H9 (cell line): ENCODE data around the gene GALNT2. TPM values are rescaled to one million over a fixed set of nuclear protein-coding genes. Genes with fewer than 3 reads are reported as not detected.

Experiments used
- DNase-seq: peaks from one replicate; pipeline ENCODE4 v3.0.0-alpha.2; 2017
- H2AFZ ChIP-seq: one replicate; pipeline ENCODE4 v1.6.1; 2013; ENCODE audit warnings: mild to moderate bottlenecking, low read length, control low read depth, moderate library complexity
- H2AK5ac ChIP-seq: 2 replicates; pipeline ENCODE4 v1.6.1; 2013; ENCODE audit warnings: low read length, control low read depth, mixed read lengths; ENCODE audit not compliant: insufficient read length
- H2BK120ac ChIP-seq: one replicate; pipeline ENCODE4 v1.6.1; 2013; ENCODE audit warnings: low read depth, mild to moderate bottlenecking, low read length, control low read depth, inconsistent platforms; ENCODE audit not compliant: poor library complexity, severe bottlenecking
- H2BK12ac ChIP-seq: 2 replicates; pipeline ENCODE4 v1.6.1; 2013; ENCODE audit warnings: low read length, control low read depth, mixed read lengths, low read depth; ENCODE audit not compliant: insufficient read length
- H2BK15ac ChIP-seq: 2 replicates; pipeline ENCODE4 v1.6.1; 2013; ENCODE audit warnings: low read depth, low read length, control low read depth
- H2BK20ac ChIP-seq: one replicate; pipeline ENCODE4 v1.6.1; 2013; ENCODE audit warnings: low read depth, mild to moderate bottlenecking, low read length, control low read depth, inconsistent platforms; ENCODE audit not compliant: poor library complexity, severe bottlenecking
- H2BK5ac ChIP-seq: 2 replicates; pipeline ENCODE4 v1.6.1; 2013; ENCODE audit warnings: low read length, control low read depth, mixed read lengths; ENCODE audit not compliant: insufficient read length
- H3K14ac ChIP-seq: 2 replicates; pipeline ENCODE4 v1.6.1; 2013; ENCODE audit warnings: low read length, control low read depth; ENCODE audit not compliant: insufficient read depth
- H3K18ac ChIP-seq: 2 replicates; pipeline ENCODE4 v1.6.1; 2013; ENCODE audit warnings: low read depth, mild to moderate bottlenecking, mixed read lengths, low read length, control low read depth; ENCODE audit not compliant: insufficient read length
- H3K23ac ChIP-seq: 2 replicates; pipeline ENCODE4 v1.6.1; 2013; ENCODE audit warnings: low read length, control low read depth, mixed read lengths, low read depth; ENCODE audit not compliant: insufficient read length
- H3K23me2 ChIP-seq: 2 replicates; pipeline ENCODE4 v1.6.1; 2013; ENCODE audit warnings: low read depth, mild to moderate bottlenecking, mixed read lengths, low read length, control low read depth; ENCODE audit not compliant: insufficient read length, poor library complexity, severe bottlenecking
- H3K27ac ChIP-seq: 2 replicates; pipeline ENCODE4 v1.5.1; 2013; ENCODE audit warnings: low read length, control low read depth, mixed read lengths, low read depth; ENCODE audit not compliant: insufficient read length
- H3K27me3 ChIP-seq: 2 replicates; pipeline ENCODE4 v1.6.1; 2013; ENCODE audit warnings: low read length, control low read depth, inconsistent platforms; ENCODE audit not compliant: insufficient read depth
- H3K4ac ChIP-seq: 2 replicates; pipeline ENCODE4 v1.6.1; 2013; ENCODE audit warnings: low read depth, mild to moderate bottlenecking, control low read depth, inconsistent platforms, low read length, moderate library complexity
- H3K4me1 ChIP-seq: 2 replicates; pipeline ENCODE4 v1.6.1; 2013; ENCODE audit warnings: low read length, control low read depth, inconsistent platforms; ENCODE audit not compliant: insufficient read depth
- H3K4me2 ChIP-seq: 2 replicates; pipeline ENCODE4 v1.6.1; 2013; ENCODE audit warnings: low read length, control low read depth, mixed read lengths; ENCODE audit not compliant: insufficient read length, insufficient read depth
- H3K56ac ChIP-seq: 2 replicates; pipeline ENCODE4 v1.6.1; 2013; ENCODE audit warnings: low read depth, mild to moderate bottlenecking, mixed read lengths, low read length, control low read depth; ENCODE audit not compliant: insufficient read length
- H3K79me1 ChIP-seq: 2 replicates; pipeline ENCODE4 v1.6.1; 2013; ENCODE audit warnings: low read depth, mild to moderate bottlenecking, moderate library complexity, low read length, control low read depth, inconsistent platforms; ENCODE audit not compliant: insufficient read depth, poor library complexity, severe bottlenecking
- H3K79me2 ChIP-seq: 2 replicates; pipeline ENCODE4 v1.6.1; 2013; ENCODE audit warnings: low read length, control low read depth, inconsistent platforms; ENCODE audit not compliant: insufficient read depth
- H3K9ac ChIP-seq: 2 replicates; pipeline ENCODE4 v1.6.1; 2013; ENCODE audit warnings: low read length, control low read depth, mixed read lengths; ENCODE audit not compliant: insufficient read length; ENCODE audit errors: extremely low read depth
- H3K9me3 ChIP-seq: one replicate; pipeline ENCODE4 v1.6.1; 2013; ENCODE audit warnings: low read depth, low read length, inconsistent platforms; ENCODE audit not compliant: control insufficient read depth
- H3T11ph ChIP-seq: one replicate; pipeline ENCODE4 v1.6.1; 2013; ENCODE audit warnings: mild to moderate bottlenecking, low read length, control low read depth, inconsistent platforms
- H4K20me1 ChIP-seq: one replicate; pipeline ENCODE4 v1.6.1; 2013; ENCODE audit not compliant: control insufficient read depth, insufficient read length, insufficient read depth
- H4K5ac ChIP-seq: 2 replicates; pipeline ENCODE4 v1.6.1; 2013; ENCODE audit warnings: low read depth, mild to moderate bottlenecking, mixed read lengths, low read length, control low read depth; ENCODE audit not compliant: insufficient read length
- H4K8ac ChIP-seq: replicated peaks from 2 replicates; pipeline ENCODE4 v1.6.1; 2013; ENCODE audit warnings: low read length, control low read depth, mixed read lengths, low read depth; ENCODE audit not compliant: insufficient read length
- H4K91ac ChIP-seq: 2 replicates; pipeline ENCODE4 v1.6.1; 2013; ENCODE audit warnings: low read depth, mild to moderate bottlenecking, moderate library complexity, mixed read lengths, low read length, control low read depth; ENCODE audit not compliant: insufficient read length
- H3K27ac Mint-ChIP-seq, 3 experiments: 2 replicates in 2 of 3; 3 replicates in 1 of 3; pipeline ENCODE4 v1.8.0; 2020 to 2021; ENCODE audit warnings: mixed read lengths in 3 of 3, mild to moderate bottlenecking in 1 of 3, moderate library complexity in 1 of 3
- H3K27me3 Mint-ChIP-seq: 2 replicates; pipeline ENCODE4 v1.8.0; 2021; ENCODE audit warnings: low read depth, mild to moderate bottlenecking, moderate library complexity, mixed read lengths
- H3K36me3 Mint-ChIP-seq, 3 experiments: 2 replicates in 2 of 3; 3 replicates in 1 of 3; pipeline ENCODE4 v1.8.0; 2020 to 2021; ENCODE audit warnings: low read depth in 3 of 3, mixed read lengths in 3 of 3; ENCODE audit not compliant: insufficient read depth in 1 of 3
- H3K4me1 Mint-ChIP-seq, 2 experiments: 2 replicates each; pipeline ENCODE4 v1.8.0; 2020; ENCODE audit warnings: mixed read lengths in 2 of 2
- H3K4me3 Mint-ChIP-seq, 2 experiments: 2 replicates in 1 of 2; 3 replicates in 1 of 2; pipeline ENCODE4 v1.8.0; 2020 to 2021; ENCODE audit warnings: mild to moderate bottlenecking in 2 of 2, mixed read lengths in 2 of 2, moderate library complexity in 1 of 2
- H3K9me3 Mint-ChIP-seq, 2 experiments: 2 replicates in 1 of 2; 3 replicates in 1 of 2; pipeline ENCODE4 v1.8.0; 2020; ENCODE audit warnings: mild to moderate bottlenecking in 2 of 2, mixed read lengths in 2 of 2, moderate library complexity in 1 of 2
- CTCF ChIP-seq: fragments of 200-600 bp; sonication (generic); conservative IDR thresholded peaks from 3 replicates; pipeline ENCODE4 v1.8.0; 2021; ENCODE audit warnings: antibody characterized with exemption, mild to moderate bottlenecking
- WGBS: extraction: QIAGEN DNeasy Blood & Tissue Kit; methylation state at CpG from one replicate; pipeline ENCODE4 v1.1.7; 2013; ENCODE audit warnings: missing lambda C conversion rate, low lambda C conversion rate, mixed read lengths; ENCODE audit not compliant: insufficient read length; ENCODE audit errors: extremely low coverage; 5-methylcytosine and 5-hydroxymethylcytosine counted together
- total RNA-seq: library from RNA; stranded (reverse); gene quantifications from 2 replicates; pipeline ENCODE4 v1.2.1, GENCODE V29; 2021

GALNT2 gene
- total RNA-seq, 1 experiment from 2014 or later: 57.6 TPM

GRCh38 chr1:230185076-230186001 is 118.3 kb downstream of the GALNT2 start:
- Histone ChIP-seq H4K5ac (no peak overlapping the region), H3K4ac (no peak overlapping the region), H2AFZ (no peak overlapping the region), H2BK12ac (no peak overlapping the region), H2BK15ac (no peak overlapping the region), H4K20me1 (peaks cover 3% of the 10 kb centered on the region), H3K23ac (no peak overlapping the region), H2BK5ac (no peak overlapping the region), H3K4me2 (peak overlapping the region; percentile 10), H3K9ac (no peak overlapping the region), H3K27me3 (no peaks in the 10 kb centered on the region), H3K9me3 (no peaks in the 10 kb centered on the region), H3K27ac (no peak overlapping the region), H3K4me1 (peaks cover 14% of the 10 kb centered on the region; the same call in 1 of the 2 replicates), H2BK20ac (no peak overlapping the region), H4K91ac (no peak overlapping the region), H3K79me1 (no peaks in the 10 kb centered on the region), H2AK5ac (no peak overlapping the region), H2BK120ac (no peak overlapping the region), H3T11ph (no peak overlapping the region), H3K23me2 (no peaks in the 10 kb centered on the region), H3K14ac (no peak overlapping the region), H4K8ac (no peak overlapping the region), H3K79me2 (no peaks in the 10 kb centered on the region; the same call in 1 of the 2 replicates), H3K56ac (no peak overlapping the region), H3K18ac (no peak overlapping the region)
- WGBS: no CpG with 5 or more reads among the region's 10 CpGs
- Mint-ChIP-seq H3K27ac (peak overlapping the region; percentile 49 to 94 (median 78); a peak in 5 of 7 replicates), H3K36me3 (peaks cover 15 to 24% (median 18%) of the 10 kb centered on the region in 3 experiments), H3K27me3 (no peaks in the 10 kb centered on the region), H3K4me1 (peaks cover 23 to 40% of the 10 kb centered on the region in 2 experiments), H3K9me3 (peaks cover 4% of the 10 kb centered on the region in 2 experiments; a peak in 2 of 5 replicates), H3K4me3 (peak overlapping the region in 1 of 2 experiments; percentile 53; a peak in 1 of 5 replicates)
- no peak for DNase-seq
- TF ChIP-seq CTCF: no peak
